Endothelial cell of umbilical vein (primary cell): Measurements from ENCODE around the gene TBX19.

Source experiments
- EZH2 ChIP-seq: IDR thresholded peaks from 2 replicates; pipeline ENCODE4 v1.6.1; 2012; ENCODE audit warnings: borderline replicate concordance, low read depth, mild to moderate bottlenecking, moderate library complexity, low read length, inconsistent platforms; ENCODE audit not compliant: severe bottlenecking
- MYC ChIP-seq: IDR thresholded peaks from one replicate; pipeline ENCODE4 v1.6.1; 2011; ENCODE audit warnings: mild to moderate bottlenecking, low read depth, low read length
- POLR2A ChIP-seq: IDR thresholded peaks from 2 replicates; pipeline ENCODE4 v1.6.1; 2012; ENCODE audit warnings: low read depth, mild to moderate bottlenecking, control low read depth, low read length
- POLR2AphosphoS5 ChIP-seq: IDR thresholded peaks from 2 replicates; pipeline ENCODE4 v1.6.1; 2012; ENCODE audit warnings: low read depth, mild to moderate bottlenecking, control low read depth, low read length, moderate library complexity; ENCODE audit not compliant: insufficient read depth
- TF ChIP-seq, protein P1 (sequence below), 2 donors: IDR thresholded peaks; 1 replicate in 1 of 2; 2 replicates in 1 of 2; pipeline ENCODE4 v1.5.1; 2011; ENCODE audit warnings: low read length in 2 of 2, mild to moderate bottlenecking in 2 of 2, moderate library complexity in 2 of 2, control low read depth in 1 of 2, inconsistent platforms in 1 of 2, low read depth in 1 of 2; ENCODE audit not compliant: insufficient read depth in 1 of 2; ENCODE audit errors: extremely low read depth in 1 of 2
- TF ChIP-seq, protein P2 (sequence below): IDR thresholded peaks from 2 replicates; pipeline ENCODE4 v1.6.1; 2011; ENCODE audit not compliant: insufficient read depth, insufficient read length

DNA sequence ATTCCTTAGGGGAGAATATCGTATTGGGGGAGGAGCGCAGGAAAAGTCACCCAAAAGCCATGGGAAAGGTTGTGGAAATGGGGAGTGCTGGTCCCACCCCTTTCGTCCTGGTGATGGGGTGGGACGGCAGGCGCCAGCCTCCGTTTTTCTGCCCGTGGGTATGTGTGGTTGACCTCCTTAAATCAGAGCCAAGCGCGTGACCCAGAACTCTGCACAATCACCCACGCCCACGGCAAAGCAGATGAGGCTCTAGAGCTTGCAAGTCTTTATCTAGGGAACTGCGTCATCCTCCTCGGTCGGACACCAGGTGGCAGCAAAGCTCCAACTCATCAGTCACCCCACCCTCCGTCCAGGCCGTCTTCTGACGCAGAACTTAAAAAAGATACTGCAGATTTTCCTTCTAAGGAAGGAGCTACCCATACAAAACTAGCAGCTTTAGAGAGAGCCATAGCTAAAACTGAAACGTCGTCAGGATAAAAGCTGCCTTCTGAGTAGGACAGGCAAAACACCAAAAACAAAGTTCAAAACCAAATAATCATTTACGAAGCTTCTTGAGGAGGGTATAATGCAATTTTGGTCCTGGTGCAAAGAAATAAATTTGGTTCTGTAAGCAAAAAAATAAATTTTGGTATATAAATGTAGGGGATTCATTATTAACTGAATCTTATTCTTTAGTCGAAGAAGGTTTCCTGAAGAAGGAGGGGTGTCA is 62.0 kb downstream of the TBX19 start:
- TF ChIP-seq POLR2A (no peak), EZH2 (no peak), MYC (no peak), POLR2AphosphoS5 (no peak)
- TF ChIP-seq, protein P1, sequence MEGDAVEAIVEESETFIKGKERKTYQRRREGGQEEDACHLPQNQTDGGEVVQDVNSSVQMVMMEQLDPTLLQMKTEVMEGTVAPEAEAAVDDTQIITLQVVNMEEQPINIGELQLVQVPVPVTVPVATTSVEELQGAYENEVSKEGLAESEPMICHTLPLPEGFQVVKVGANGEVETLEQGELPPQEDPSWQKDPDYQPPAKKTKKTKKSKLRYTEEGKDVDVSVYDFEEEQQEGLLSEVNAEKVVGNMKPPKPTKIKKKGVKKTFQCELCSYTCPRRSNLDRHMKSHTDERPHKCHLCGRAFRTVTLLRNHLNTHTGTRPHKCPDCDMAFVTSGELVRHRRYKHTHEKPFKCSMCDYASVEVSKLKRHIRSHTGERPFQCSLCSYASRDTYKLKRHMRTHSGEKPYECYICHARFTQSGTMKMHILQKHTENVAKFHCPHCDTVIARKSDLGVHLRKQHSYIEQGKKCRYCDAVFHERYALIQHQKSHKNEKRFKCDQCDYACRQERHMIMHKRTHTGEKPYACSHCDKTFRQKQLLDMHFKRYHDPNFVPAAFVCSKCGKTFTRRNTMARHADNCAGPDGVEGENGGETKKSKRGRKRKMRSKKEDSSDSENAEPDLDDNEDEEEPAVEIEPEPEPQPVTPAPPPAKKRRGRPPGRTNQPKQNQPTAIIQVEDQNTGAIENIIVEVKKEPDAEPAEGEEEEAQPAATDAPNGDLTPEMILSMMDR (IDR thresholded peaks at IDR 0.05; ENCODE audit: extremely low read depth in 1 of 2, insufficient read depth in 1 of 2, low read depth in 1 of 2, low read length in 2 of 2): peak; percentile 62 to 86
- TF ChIP-seq, protein P2, sequence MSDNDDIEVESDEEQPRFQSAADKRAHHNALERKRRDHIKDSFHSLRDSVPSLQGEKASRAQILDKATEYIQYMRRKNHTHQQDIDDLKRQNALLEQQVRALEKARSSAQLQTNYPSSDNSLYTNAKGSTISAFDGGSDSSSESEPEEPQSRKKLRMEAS: no peak
